Stimulated activated CD8-positive, alpha-beta memory T cell treated with anti-CD3 and anti-CD28 coated beads, Interleukin-15, amount 100 ng/mL, for 4 hours (primary cell): Measurements from ENCODE around the gene ATP6V1B1.
"Not testable (repeated sequence)": the region's sequence is repeated elsewhere in the genome, so short reads cannot be mapped to it uniquely, and the experiment has no call there.

Source experiments
- DNase-seq, 2 donors: peaks; one replicate each; pipeline ENCODE4 v3.0.0-alpha.2; 2020; ENCODE audit warnings: low read depth in 2 of 2

The ATP6V1B1 gene

DNA sequence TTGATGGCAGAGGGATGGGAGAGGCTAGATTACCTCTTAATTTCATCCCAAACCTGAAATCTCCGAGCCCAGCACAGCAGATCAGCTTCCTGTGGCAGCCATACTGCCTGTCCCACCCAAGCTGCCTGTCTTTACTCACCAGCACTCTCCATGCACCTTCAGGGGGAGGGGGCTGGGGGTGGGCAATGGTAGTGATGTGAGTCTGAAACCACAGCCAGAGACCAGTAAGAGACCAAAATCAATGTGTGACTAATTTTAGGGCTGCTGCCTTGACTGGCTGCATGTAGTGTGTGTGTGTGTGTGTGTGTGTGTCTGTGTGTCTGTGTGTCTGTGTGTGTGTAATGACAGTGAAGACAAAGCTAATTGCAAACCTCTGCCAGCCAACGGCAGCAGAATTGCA, 70.6 kb downstream of the ATP6V1B1 start:
- no peak for DNase-seq

DNA sequence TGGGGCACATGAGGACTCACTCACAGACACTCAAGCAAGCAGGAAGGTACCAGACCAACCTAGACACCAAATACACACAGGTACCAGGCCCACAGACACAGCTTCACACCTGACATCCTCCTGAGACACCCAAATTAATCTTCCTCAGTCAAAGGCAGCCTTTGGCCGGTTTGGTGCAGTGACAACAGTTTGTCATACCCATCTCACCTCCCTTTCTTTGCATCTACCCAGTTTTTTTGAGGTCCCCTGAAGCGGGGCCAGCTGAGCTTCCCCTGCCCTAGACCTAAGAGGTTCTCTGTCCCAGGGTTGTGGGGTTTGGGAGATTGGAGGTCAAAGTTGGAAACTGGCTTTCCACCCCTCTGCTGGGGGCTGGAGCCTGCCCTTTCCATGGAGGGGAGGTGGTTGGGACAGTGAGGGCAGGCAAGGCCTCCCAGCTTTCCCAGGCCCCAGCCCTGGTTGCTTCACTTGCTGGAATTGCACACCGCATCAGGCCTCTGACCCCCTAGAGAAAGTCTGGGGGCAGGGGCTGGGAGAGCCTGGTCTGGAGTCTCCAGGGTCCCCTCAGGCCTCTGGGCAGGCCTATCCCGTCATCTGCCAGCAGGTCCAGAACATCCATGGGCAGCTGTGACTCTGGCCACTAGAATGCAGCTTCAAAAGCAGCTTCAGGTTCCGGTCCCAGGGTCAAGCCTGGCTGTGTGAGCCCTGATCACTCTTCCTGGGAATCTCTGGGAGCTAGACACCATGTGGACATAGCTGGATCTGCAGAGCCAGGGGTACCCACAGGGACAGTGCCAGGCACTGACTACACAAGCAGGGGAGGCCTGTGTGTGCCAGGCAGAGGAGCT, 71.5 kb downstream of the ATP6V1B1 start:
- DNase-seq = no peak

DNA sequence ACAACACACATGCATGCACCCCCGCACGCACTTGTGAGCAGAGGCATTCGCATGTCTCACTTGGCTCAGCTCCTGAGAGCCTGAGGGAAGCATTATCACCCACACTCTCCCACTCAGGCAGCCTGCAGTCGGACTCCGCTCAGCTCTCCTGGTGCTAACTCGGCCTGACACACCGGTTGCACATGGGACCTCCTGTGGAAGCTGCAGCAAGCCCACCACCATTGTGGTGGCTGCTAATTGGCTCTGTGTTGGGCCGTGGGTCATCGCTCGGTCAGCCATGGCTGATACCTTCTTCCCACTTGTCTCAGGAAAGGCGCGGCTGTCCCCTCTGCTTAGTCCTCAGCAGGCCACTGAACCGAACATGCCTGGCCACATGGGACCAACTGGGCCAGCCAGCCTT, 72.6 kb downstream of the ATP6V1B1 start:
- DNase-seq = no peak

DNA sequence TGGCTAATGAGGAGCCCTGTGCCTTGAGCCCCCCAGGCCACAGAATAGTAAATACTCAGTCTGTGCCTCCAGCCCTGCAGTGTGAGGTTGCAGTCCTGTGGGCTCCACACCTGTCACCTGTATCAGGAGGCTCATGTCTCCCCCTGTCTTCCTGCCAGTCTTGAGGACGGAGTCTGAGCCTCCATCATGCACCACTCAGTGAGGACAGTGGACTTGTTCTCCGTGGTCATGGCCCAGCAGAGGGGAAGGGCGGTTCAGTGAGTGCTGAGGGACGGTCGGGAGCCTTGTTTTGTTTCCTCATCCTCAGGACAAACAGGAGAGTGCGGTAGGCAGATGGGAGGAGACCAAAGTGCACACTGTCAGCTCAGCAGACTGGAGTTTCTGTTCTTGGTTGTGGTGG, 76.1 kb downstream of the ATP6V1B1 start:
- not testable (repeated sequence) for DNase-seq
